GM21367 (cell line): ENCODE data around the gene ZNF337.
"Not testable (repeated sequence)": the region's sequence is repeated elsewhere in the genome, so short reads cannot be mapped to it uniquely, and the experiment has no call there.

ENCODE experiments used
- ATAC-seq: cut with Tn5 transposase; IDR thresholded peaks from one replicate; pipeline ENCODE4 v1.9.1; 2021; ENCODE audit not compliant: unreplicated experiment

ZNF337 gene

GRCh38 chr20:25696371-25697131, at the start of gene ZNF337:
ZNF337 (minus strand) TSS chr20:25696853; CDS start chr20:25686417, 10,436 bp downstream.
- peak; percentile 95 for ATAC-seq

GRCh38 chr20:25745738-25746137, 49.1 kb upstream of the ZNF337 start:
- no peak for ATAC-seq

- ATAC-seq, result no peak
Measured at GRCh38 chr20:25745100-25745499, 48.4 kb upstream of the ZNF337 start.

- no peak for ATAC-seq
Measured at GRCh38 chr20:25744261-25744660, 47.6 kb upstream of the ZNF337 start.

- ATAC-seq, result no peak
Measured at GRCh38 chr20:25741088-25741487, 44.4 kb upstream of the ZNF337 start.

- ATAC-seq, result no peak
Measured at GRCh38 chr20:25739615-25740320, 43.1 kb upstream of the ZNF337 start.

- no peak for ATAC-seq
Measured at GRCh38 chr20:25738198-25738597, 41.5 kb upstream of the ZNF337 start.

GRCh38 chr20:25733903-25734302, 37.2 kb upstream of the ZNF337 start:
- no peak for ATAC-seq

- no peak for ATAC-seq
Measured at GRCh38 chr20:25730862-25731261, 34.2 kb upstream of the ZNF337 start.

- no peak for ATAC-seq
Measured at GRCh38 chr20:25726357-25726756, 29.7 kb upstream of the ZNF337 start.

- ATAC-seq, result no peak
Measured at GRCh38 chr20:25725639-25726038, 29.0 kb upstream of the ZNF337 start.

GRCh38 chr20:25723975-25724374, 27.3 kb upstream of the ZNF337 start:
- ATAC-seq, result no peak

GRCh38 chr20:25720285-25720684, 23.6 kb upstream of the ZNF337 start:
- ATAC-seq, result no peak

GRCh38 chr20:25718896-25719809, 22.5 kb upstream of the ZNF337 start:
- not testable (repeated sequence) for ATAC-seq

GRCh38 chr20:25707695-25708094, 11.0 kb upstream of the ZNF337 start:
- no peak for ATAC-seq

GRCh38 chr20:25706793-25707192, 10.1 kb upstream of the ZNF337 start:
- ATAC-seq, result no peak

- ATAC-seq, result no peak
Measured at GRCh38 chr20:25705830-25706351, 9.2 kb upstream of the ZNF337 start.

GRCh38 chr20:25704303-25704702, 7.7 kb upstream of the ZNF337 start:
- not testable (repeated sequence) for ATAC-seq

GRCh38 chr20:25700835-25701234, 4.2 kb upstream of the ZNF337 start:
- not testable (repeated sequence) for ATAC-seq

- ATAC-seq, result no peak
Measured at GRCh38 chr20:25699914-25700313, 3.3 kb upstream of the ZNF337 start.

- no peak for ATAC-seq
Measured at GRCh38 chr20:25697132-25697446, 436 bp upstream of the ZNF337 start.
